Smooth muscle cell of the brain vasculature (primary cell): Measurements from ENCODE around the gene TCF3.
A peak's percentile ranks its signal among the peaks of the same experiment; 100 is the strongest.

Experiments used
- DNase-seq: peaks from one replicate; pipeline ENCODE4 v3.0.0-alpha.2; 2012; ENCODE audit warnings: low read depth, low spot score

TCF3 gene

GRCh38 chr19:1580957-1581356, 71.5 kb downstream of the TCF3 start:
- no peak for DNase-seq

GRCh38 chr19:1580382-1580781, 72.0 kb downstream of the TCF3 start:
- no peak for DNase-seq

- no peak for DNase-seq
Observed at GRCh38 chr19:1579222-1579621, 73.2 kb downstream of the TCF3 start.

- no peak for DNase-seq
Observed at GRCh38 chr19:1577929-1578618, 74.3 kb downstream of the TCF3 start.

- no peak for DNase-seq
Observed at GRCh38 chr19:1577090-1577928, 75.1 kb downstream of the TCF3 start.

GRCh38 chr19:1576242-1577089, 75.9 kb downstream of the TCF3 start:
- no peak for DNase-seq

- no peak for DNase-seq
Observed at GRCh38 chr19:1575323-1576241, 76.8 kb downstream of the TCF3 start.

GRCh38 chr19:1574354-1575136, 77.9 kb downstream of the TCF3 start:
- DNase-seq = no peak

- no peak for DNase-seq
Observed at GRCh38 chr19:1572795-1573194, 79.6 kb downstream of the TCF3 start.

GRCh38 chr19:1571358-1571757, 81.1 kb downstream of the TCF3 start:
- no peak for DNase-seq

GRCh38 chr19:1570836-1571235, 81.6 kb downstream of the TCF3 start:
- DNase-seq = no peak

GRCh38 chr19:1569997-1570396, 82.4 kb downstream of the TCF3 start:
- DNase-seq = no peak

- no peak for DNase-seq
Observed at GRCh38 chr19:1568320-1569019, 83.9 kb downstream of the TCF3 start, which contains the start of gene MEX3D. MEX3D (minus strand) TSS chr19:1568325; CDS start chr19:1568058, 267 bp downstream.

- no peak for DNase-seq
Observed at GRCh38 chr19:1567848-1568227, 84.6 kb downstream of the TCF3 start.

- no peak for DNase-seq
Observed at GRCh38 chr19:1567116-1567847, 85.1 kb downstream of the TCF3 start.

GRCh38 chr19:1566392-1567115, 85.9 kb downstream of the TCF3 start:
- DNase-seq = peak; percentile 46

- DNase-seq = no peak
Observed at GRCh38 chr19:1563251-1563650, 89.2 kb downstream of the TCF3 start.

GRCh38 chr19:1561236-1561842, 91.1 kb downstream of the TCF3 start:
- no peak for DNase-seq
